ENCODE results near the gene FBXO3. TPM values are rescaled to one million over a fixed set of nuclear protein-coding genes. Genes with fewer than 3 reads are reported as not detected.
"Not testable (repeated sequence)": the region's sequence is repeated elsewhere in the genome, so short reads cannot be mapped to it uniquely, and the experiment has no call there.

Gene FBXO3
- total RNA-seq, 2 experiments from 2014 or later, result 16.5 to 17.7 TPM

GRCh38 chr11:33736148-33736812 lies 38.0 kb downstream of the FBXO3 start, which contains the start of gene CD59:
TSS of gene CD59 (minus strand) at chr11:33736423. CDS start at chr11:33722445, 13,978 bp downstream.
- intact Hi-C loops (cut with micrococcal nuclease), result loop anchor here (1.0 to 10.0 kb wide), 5 partner anchors 17 to 571 kb away; partner anchors contain the start of genes CSTF3, HIPK3 and LMO2
- H3K27me3 Mint-ChIP-seq, result no peaks in the 10 kb centered on the region
- H3K27ac Mint-ChIP-seq, result peak within 1 kb of the TSS; percentile 70
- peaks cover 7% of the 10 kb centered on the region for H3K36me3 Mint-ChIP-seq
- DNase-seq, result peak; percentile 94
- ChIA-PET POLR2A (interaction anchor here (0.8 to 2.4 kb wide), 5 partner anchors 14 to 37 kb away, joined by 3 to 13 read pairs (median 3); no protein-coding TSS in a partner anchor), CTCF (interaction anchor here (0.6 to 3.5 kb wide), 7 partner anchors 12 to 640 kb away, joined by 3 to 13 read pairs (median 4); no protein-coding TSS in a partner anchor)
- H3K4me1 Mint-ChIP-seq (ENCODE audit: low read depth), result peaks cover 48% of the 10 kb centered on the region
- no peaks in the 10 kb centered on the region for H3K9me3 Mint-ChIP-seq
- peak within 1 kb of the TSS; percentile 82 for H3K4me3 Mint-ChIP-seq

- no peaks in the 10 kb centered on the region for H3K27me3 Mint-ChIP-seq
- POLR2A ChIA-PET, result interaction anchor here (0.8 to 2.4 kb wide), 4 partner anchors 13 to 34 kb away, joined by 3 to 13 read pairs (median 4); no protein-coding TSS in a partner anchor
- peak; percentile 69 for DNase-seq
- peaks cover 52% of the 10 kb centered on the region for H3K4me1 Mint-ChIP-seq (ENCODE audit: low read depth)
- intact Hi-C loops (cut with micrococcal nuclease), result loop anchor here (1.0 to 10.0 kb wide), 7 partner anchors 18 to 571 kb away; partner anchors contain the start of genes C11orf91, CSTF3, HIPK3 and LMO2
- H3K9me3 Mint-ChIP-seq, result no peaks in the 10 kb centered on the region
- CTCF ChIA-PET, result interaction anchor here (0.6 to 3.5 kb wide), 4 partner anchors 13 to 59 kb away, joined by 3 to 13 read pairs (median 4); no protein-coding TSS in a partner anchor
- peak overlapping the region; percentile 70 for H3K27ac Mint-ChIP-seq
- H3K36me3 Mint-ChIP-seq, result peaks cover 7% of the 10 kb centered on the region
- H3K4me3 Mint-ChIP-seq, result peak overlapping the region; percentile 82
These were observed 38.8 kb downstream of the FBXO3 start for GRCh38 chr11:33735271-33736147.

GRCh38 chr11:33734441-33735270 lies 39.7 kb downstream of the FBXO3 start:
- POLR2A ChIA-PET, result interaction anchor here (0.8 to 2.2 kb wide), 2 partner anchors 12 to 19 kb away, joined by 3 to 5 read pairs; no protein-coding TSS in a partner anchor

DNA sequence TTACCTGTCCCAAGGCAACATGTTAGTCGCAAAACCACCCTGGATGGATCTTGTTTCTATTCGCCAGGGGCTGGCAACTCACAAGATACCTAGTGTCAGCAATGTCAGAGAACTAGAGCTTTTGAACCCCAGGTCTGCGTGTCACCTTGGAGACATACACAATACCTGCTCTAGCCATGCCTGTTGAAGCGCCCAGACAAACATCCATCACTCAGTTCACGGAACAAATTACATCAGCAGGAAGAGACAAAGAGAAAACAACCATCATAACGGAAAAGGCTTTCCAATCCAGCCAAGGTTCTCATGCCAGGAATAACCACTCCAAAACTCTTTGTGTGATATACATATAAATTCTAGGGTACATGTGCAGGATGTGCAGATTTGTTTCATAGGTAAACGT lies 40.3 kb downstream of the FBXO3 start:
- CTCF ChIA-PET, result interaction anchor here (0.9 to 1.1 kb wide), 3 partner anchors 9 to 18 kb away, joined by 3 to 5 read pairs (median 3); no protein-coding TSS in a partner anchor
- Mint-ChIP-seq H3K4me1 (ENCODE audit: low read depth) (peaks cover 55% of the 10 kb centered on the region), H3K9me3 (no peaks in the 10 kb centered on the region), H3K27me3 (no peaks in the 10 kb centered on the region), H3K27ac (no peak overlapping the region), H3K36me3 (peaks cover 11% of the 10 kb centered on the region), H3K4me3 (peak overlapping the region; percentile 4)
- intact Hi-C loops (cut with micrococcal nuclease), result loop anchor here (2.0 to 10.0 kb wide), 3 partner anchors 39 to 569 kb away; partner anchors contain the start of genes CSTF3 and HIPK3
- DNase-seq, result no peak
- POLR2A ChIA-PET, result interaction anchor here (1.2 kb wide), 1 partner anchor 10 kb away, joined by 5 read pairs; no protein-coding TSS in a partner anchor

More at GRCh38 chr11:33734441-33735270, 39.7 kb downstream of the FBXO3 start:
- Mint-ChIP-seq H3K27ac (peak overlapping the region; percentile 70), H3K4me1 (ENCODE audit: low read depth) (peaks cover 52% of the 10 kb centered on the region), H3K4me3 (peak overlapping the region; percentile 82), H3K36me3 (peaks cover 7% of the 10 kb centered on the region), H3K27me3 (no peaks in the 10 kb centered on the region), H3K9me3 (no peaks in the 10 kb centered on the region)
- intact Hi-C loops (cut with micrococcal nuclease), result loop anchor here (1.0 to 10.0 kb wide), 6 partner anchors 34 to 570 kb away; partner anchors contain the start of genes C11orf91, CSTF3, HIPK3 and LMO2
- no peak for DNase-seq
- CTCF ChIA-PET, result interaction anchor here (1.1 to 1.4 kb wide), 3 partner anchors 8 to 19 kb away, joined by 3 to 5 read pairs (median 5); no protein-coding TSS in a partner anchor

DNA sequence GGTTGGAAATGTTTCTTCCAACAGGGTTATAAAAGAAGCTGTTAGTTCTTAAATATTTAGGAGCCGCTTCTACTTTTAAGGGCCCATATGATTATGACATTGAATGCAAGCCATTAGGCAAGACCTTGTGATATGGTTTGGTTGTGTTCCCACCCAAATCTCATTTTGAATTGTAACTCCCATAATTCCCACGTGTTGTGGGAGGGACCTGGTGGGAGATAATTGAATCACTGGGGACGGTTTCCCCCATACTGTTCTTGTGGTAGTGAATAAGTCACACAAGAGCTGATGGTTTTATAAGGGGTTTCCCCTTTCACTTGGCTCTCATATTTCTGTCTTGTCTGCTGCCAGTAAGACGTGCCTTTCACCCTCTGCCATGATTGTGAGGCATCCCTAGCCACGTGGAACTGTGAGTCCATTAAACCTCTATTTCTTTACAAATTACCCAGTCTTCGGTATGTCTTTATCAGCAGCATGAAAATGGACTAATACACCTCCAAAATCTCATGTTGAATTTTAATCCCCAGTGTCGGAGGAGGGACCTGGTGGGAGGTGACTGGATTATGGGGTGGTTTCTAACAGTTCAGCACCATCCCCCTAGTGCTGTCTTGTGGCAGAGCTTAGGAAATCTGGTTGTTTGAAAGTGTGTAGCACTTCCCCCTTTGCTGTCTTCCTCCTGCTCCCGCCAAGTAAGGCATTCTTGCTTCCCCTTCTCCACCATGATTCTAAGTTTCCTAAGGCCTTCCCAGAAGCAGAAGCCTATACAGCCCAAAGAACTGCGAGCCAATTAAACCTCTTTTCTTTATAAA lies 42.4 kb downstream of the FBXO3 start:
- intact Hi-C loops (cut with micrococcal nuclease), result loop anchor here (1.0 to 10.0 kb wide), 3 partner anchors 10 to 567 kb away; partner anchors contain the start of genes CSTF3 and HIPK3
- Mint-ChIP-seq H3K36me3 (peaks cover 14% of the 10 kb centered on the region), H3K4me3 (no peak overlapping the region), H3K4me1 (ENCODE audit: low read depth) (peaks cover 49% of the 10 kb centered on the region), H3K9me3 (no peaks in the 10 kb centered on the region), H3K27me3 (no peaks in the 10 kb centered on the region), H3K27ac (no peak overlapping the region)
- DNase-seq, result peak; percentile 66
- CTCF ChIA-PET, result interaction anchor here (1.0 to 1.5 kb wide), 4 partner anchors 10 to 30 kb away, joined by 3 to 7 read pairs (median 4); no protein-coding TSS in a partner anchor
- POLR2A ChIA-PET, result interaction anchor here (1.0 to 1.6 kb wide), 3 partner anchors 9 to 30 kb away, joined by 3 to 5 read pairs (median 4); no protein-coding TSS in a partner anchor

GRCh38 chr11:33730716-33731115 lies 43.6 kb downstream of the FBXO3 start:
- POLR2A ChIA-PET, result no interaction called here
- Mint-ChIP-seq H3K36me3 (peaks cover 14% of the 10 kb centered on the region), H3K27me3 (no peaks in the 10 kb centered on the region), H3K27ac (no peak overlapping the region), H3K9me3 (no peaks in the 10 kb centered on the region), H3K4me3 (no peak overlapping the region), H3K4me1 (ENCODE audit: low read depth) (peaks cover 53% of the 10 kb centered on the region)
- intact Hi-C loops (cut with micrococcal nuclease), result loop anchor here (10.0 kb wide), 2 partner anchors 476 to 566 kb away; partner anchors contain the start of genes CSTF3 and HIPK3
- DNase-seq, result no peak
- CTCF ChIA-PET, result no interaction called here

DNA sequence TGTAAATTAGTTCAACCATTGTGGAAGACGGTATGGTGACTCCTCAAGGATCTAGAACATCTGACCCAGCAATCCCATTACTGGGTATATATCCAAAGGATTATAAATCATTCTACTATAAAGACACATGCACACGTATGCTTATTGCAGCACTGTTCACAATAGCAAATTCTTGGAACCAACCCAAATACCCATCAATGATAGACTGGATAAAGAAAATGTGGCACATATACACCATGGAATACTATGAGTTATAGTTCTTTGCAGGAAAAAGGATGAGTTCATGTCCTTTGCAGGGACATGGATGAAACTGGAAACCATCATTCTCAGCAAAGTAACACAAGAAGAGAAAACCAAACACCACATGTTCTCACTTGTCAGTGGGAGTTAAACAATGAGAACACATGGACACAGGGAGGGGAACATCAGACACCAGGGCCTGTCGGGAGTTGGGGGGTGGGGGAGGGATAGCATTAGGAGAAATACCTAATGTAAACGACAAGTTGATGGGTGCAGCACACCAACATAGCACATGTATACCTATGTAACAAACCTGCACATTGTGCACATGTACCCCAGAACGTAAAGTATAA lies 45.2 kb downstream of the FBXO3 start:
- Mint-ChIP-seq H3K4me1 (ENCODE audit: low read depth) (peaks cover 47% of the 10 kb centered on the region), H3K36me3 (peaks cover 11% of the 10 kb centered on the region)
- H3K9me3 Mint-ChIP-seq; POLR2A ChIA-PET; H3K4me3 Mint-ChIP-seq; DNase-seq; CTCF ChIA-PET; H3K27ac Mint-ChIP-seq; intact Hi-C loops (cut with micrococcal nuclease); H3K27me3 Mint-ChIP-seq: not testable (repeated sequence)

GRCh38 chr11:33727539-33727938 lies 46.8 kb downstream of the FBXO3 start:
- H3K9me3 Mint-ChIP-seq, CTCF ChIA-PET: not testable (repeated sequence)

DNA sequence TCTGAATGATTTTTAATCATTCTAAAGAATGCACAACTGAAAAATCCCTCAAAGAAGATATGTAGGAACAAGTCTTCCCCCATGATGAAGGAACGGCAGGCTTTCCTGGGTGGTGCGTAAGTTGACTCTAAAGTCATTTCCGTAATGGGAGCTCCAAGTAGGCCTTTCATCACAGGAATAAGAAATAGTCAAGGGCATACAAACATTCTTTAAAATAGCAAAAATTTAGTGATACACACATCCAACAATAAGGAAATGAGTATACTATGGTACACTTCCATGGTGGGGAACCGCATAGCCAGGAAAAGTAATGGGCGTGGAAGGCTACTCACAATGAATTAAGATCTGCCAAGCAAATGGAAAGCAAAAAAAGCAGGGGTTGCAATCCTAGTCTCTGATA lies 48.8 kb downstream of the FBXO3 start:
- intact Hi-C loops (cut with micrococcal nuclease), result no loop called here
- ChIA-PET POLR2A (no interaction called here), CTCF (interaction anchor here (1.3 to 1.8 kb wide), 2 partner anchors 17 kb away, joined by 4 to 6 read pairs; no protein-coding TSS in a partner anchor)
- no peak for DNase-seq
- Mint-ChIP-seq H3K36me3 (peaks cover 21% of the 10 kb centered on the region), H3K4me3 (no peak overlapping the region), H3K27me3 (no peaks in the 10 kb centered on the region), H3K27ac (no peak overlapping the region), H3K4me1 (ENCODE audit: low read depth) (peaks cover 49% of the 10 kb centered on the region), H3K9me3 (no peaks in the 10 kb centered on the region)

More at GRCh38 chr11:33727539-33727938, 46.8 kb downstream of the FBXO3 start:
- DNase-seq; intact Hi-C loops (cut with micrococcal nuclease); H3K4me3 Mint-ChIP-seq; H3K27ac Mint-ChIP-seq; POLR2A ChIA-PET; H3K27me3 Mint-ChIP-seq; H3K36me3 Mint-ChIP-seq: not testable (repeated sequence)
- peaks cover 52% of the 10 kb centered on the region for H3K4me1 Mint-ChIP-seq (ENCODE audit: low read depth)

GRCh38 chr11:33724644-33725035 lies 49.7 kb downstream of the FBXO3 start:
- intact Hi-C loops (cut with micrococcal nuclease), result loop anchor here (5.0 kb wide), 1 partner anchor 48 kb away; the partner anchor contains the start of gene FBXO3
- CTCF ChIA-PET, result interaction anchor here (1.2 to 1.8 kb wide), 2 partner anchors 9 to 18 kb away, joined by 3 to 6 read pairs; no protein-coding TSS in a partner anchor
- H3K27ac Mint-ChIP-seq, result no peak overlapping the region

More at GRCh38 chr11:33724644-33725035, 49.7 kb downstream of the FBXO3 start:
- no peaks in the 10 kb centered on the region for H3K27me3 Mint-ChIP-seq
- no peak for DNase-seq
- peaks cover 27% of the 10 kb centered on the region for H3K36me3 Mint-ChIP-seq
- H3K4me1 Mint-ChIP-seq (ENCODE audit: low read depth), result peaks cover 49% of the 10 kb centered on the region
- H3K9me3 Mint-ChIP-seq, result no peaks in the 10 kb centered on the region
- H3K4me3 Mint-ChIP-seq, result no peak overlapping the region
- POLR2A ChIA-PET, result interaction anchor here (1.1 kb wide), 1 partner anchor 9 kb away, joined by 5 read pairs; no protein-coding TSS in a partner anchor
